OCI-LY1 (cell line): ENCODE results near the gene PRPS1.

Experiments
- H2AFZ ChIP-seq: fragments of 200-600 bp; sonication (generic), shearing (Covaris generic); 2 replicates; pipeline ENCODE4 v1.6.0; 2014; ENCODE audit warnings: antibody characterized with exemption, mild to moderate bottlenecking, low read length
- H3F3A ChIP-seq: fragments of 200-600 bp; sonication (generic), shearing (Covaris generic); 2 replicates; pipeline ENCODE4 v1.6.0; 2014; ENCODE audit warnings: mild to moderate bottlenecking, antibody characterized with exemption, low read length, moderate library complexity; ENCODE audit not compliant: insufficient read depth
- H3K27ac ChIP-seq: fragments of 200-600 bp; sonication (generic); 2 replicates; pipeline ENCODE4 v1.5.1; 2014; ENCODE audit warnings: low read length, mixed run types, mild to moderate bottlenecking, low read depth; ENCODE audit not compliant: poor library complexity, severe bottlenecking
- H3K27me3 ChIP-seq: fragments of 200-600 bp; sonication (generic); 2 replicates; pipeline ENCODE4 v1.6.0; 2014; ENCODE audit warnings: antibody characterized with exemption, mild to moderate bottlenecking, low read length, moderate library complexity; ENCODE audit not compliant: insufficient read depth
- H3K36me3 ChIP-seq: fragments of 200-600 bp; sonication (generic); 2 replicates; pipeline ENCODE4 v1.6.1; 2014; ENCODE audit warnings: mild to moderate bottlenecking, antibody characterized with exemption, low read length, moderate library complexity, mixed read lengths; ENCODE audit not compliant: insufficient read depth
- H3K4me1 ChIP-seq: fragments of 200-600 bp; sonication (generic); 2 replicates; pipeline ENCODE4 v1.5.1; 2014; ENCODE audit warnings: mild to moderate bottlenecking, low read length, moderate library complexity; ENCODE audit not compliant: insufficient read depth, severe bottlenecking
- H3K4me2 ChIP-seq: fragments of 200-600 bp; sonication (generic), shearing (Covaris generic); 2 replicates; pipeline ENCODE4 v1.6.1; 2014; ENCODE audit warnings: low read length
- H3K4me3 ChIP-seq: fragments of 200-600 bp; sonication (generic); 2 replicates; pipeline ENCODE4 v1.5.1; 2014; ENCODE audit warnings: low read length, low read depth, mild to moderate bottlenecking, mixed read lengths; ENCODE audit not compliant: poor library complexity, severe bottlenecking
- H3K79me2 ChIP-seq: fragments of 200-600 bp; shearing (Covaris generic); 2 replicates; pipeline ENCODE4 v1.6.1; 2016; ENCODE audit warnings: mixed run types, low read length, mixed read lengths; ENCODE audit not compliant: insufficient read depth
- H3K9ac ChIP-seq: fragments of 200-600 bp; sonication (generic), shearing (Covaris generic); 2 replicates; pipeline ENCODE4 v1.6.1; 2014; ENCODE audit warnings: mild to moderate bottlenecking, low read length, mixed read lengths
- H3K9me2 ChIP-seq: fragments of 200-600 bp; sonication (generic), shearing (Covaris generic); 2 replicates; pipeline ENCODE4 v1.6.1; 2014; ENCODE audit warnings: low read depth, mild to moderate bottlenecking, low read length, mixed read lengths
- H3K9me3 ChIP-seq: fragments of 200-600 bp; shearing (Covaris generic); 2 replicates; pipeline ENCODE4 v1.6.1; 2014; ENCODE audit warnings: low read length, mixed read lengths
- H4K20me1 ChIP-seq: fragments of 200-600 bp; sonication (generic), shearing (Covaris generic); 2 replicates; pipeline ENCODE4 v1.6.0; 2016; ENCODE audit warnings: mild to moderate bottlenecking, low read length; ENCODE audit not compliant: insufficient read depth
- CTCF ChIP-seq: fragments of 200-600 bp; sonication (generic), shearing (Covaris generic); IDR thresholded peaks from 2 replicates; pipeline ENCODE4 v1.5.1; 2017; ENCODE audit warnings: mild to moderate bottlenecking, antibody characterized with exemption, low read length, moderate library complexity, mixed read lengths
- EZH2 ChIP-seq: fragments of 200-600 bp; sonication (generic), shearing (Covaris generic); IDR thresholded peaks from 2 replicates; pipeline ENCODE4 v1.8.0; 2017; ENCODE audit warnings: borderline replicate concordance, mixed run types, mild to moderate bottlenecking, antibody characterized with exemption, low read length, moderate library complexity, mixed read lengths

The PRPS1 gene

DNA sequence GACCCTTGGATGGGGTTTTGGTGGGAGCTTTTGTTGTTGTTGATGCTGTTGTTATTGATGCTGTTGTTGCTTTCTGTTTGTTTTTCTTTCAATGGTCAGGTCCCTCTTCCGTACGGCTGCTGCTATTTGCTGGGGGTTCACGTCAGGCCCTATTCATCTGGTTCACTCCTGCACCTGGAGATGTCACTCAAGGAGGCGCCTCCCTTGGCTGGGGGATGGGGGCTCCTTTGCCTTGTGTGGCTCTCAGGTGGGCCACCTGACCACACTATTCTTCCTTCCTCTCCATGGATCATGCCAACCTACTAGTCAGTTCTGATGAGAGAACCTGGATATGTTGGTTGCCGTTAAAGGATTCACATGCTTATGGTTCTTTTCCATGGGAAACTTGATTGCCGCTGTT is 39.1 kb upstream of the PRPS1 start:
- no peaks in the 10 kb centered on the region for H4K20me1 ChIP-seq
- TF ChIP-seq EZH2: no peak
- no peak for TF ChIP-seq CTCF
- no peaks in the 10 kb centered on the region for H3K36me3 ChIP-seq
- no peaks in the 10 kb centered on the region for H3K4me1 ChIP-seq
- H3K27ac ChIP-seq: no peak overlapping the region
- no peak overlapping the region for H3K9ac ChIP-seq
- H3K4me2 ChIP-seq: no peak overlapping the region
- no peaks in the 10 kb centered on the region for H3F3A ChIP-seq
- no peaks in the 10 kb centered on the region for H3K9me3 ChIP-seq
- H3K79me2 ChIP-seq: no peaks in the 10 kb centered on the region
- H3K4me3 ChIP-seq: no peak overlapping the region
- no peak overlapping the region for H2AFZ ChIP-seq
- H3K27me3 ChIP-seq: no peaks in the 10 kb centered on the region
- H3K9me2 ChIP-seq: no peaks in the 10 kb centered on the region

GRCh38 chrX:107596651-107597050 is 31.7 kb upstream of the PRPS1 start:
- H3K79me2 ChIP-seq: no peaks in the 10 kb centered on the region
- H3K9me2 ChIP-seq: no peaks in the 10 kb centered on the region
- H3K9ac ChIP-seq: no peak overlapping the region
- H3K4me3 ChIP-seq: no peak overlapping the region
- H3K27me3 ChIP-seq: no peaks in the 10 kb centered on the region
- no peaks in the 10 kb centered on the region for H3F3A ChIP-seq
- H3K36me3 ChIP-seq: no peaks in the 10 kb centered on the region
- no peaks in the 10 kb centered on the region for H3K9me3 ChIP-seq
- H3K4me2 ChIP-seq: no peak overlapping the region
- no peaks in the 10 kb centered on the region for H4K20me1 ChIP-seq
- no peak overlapping the region for H2AFZ ChIP-seq
- no peak overlapping the region for H3K27ac ChIP-seq
- TF ChIP-seq CTCF (no peak), EZH2 (no peak)
- no peaks in the 10 kb centered on the region for H3K4me1 ChIP-seq

- H3F3A ChIP-seq: no peaks in the 10 kb centered on the region
Observed at GRCh38 chrX:107597264-107597663, 31.0 kb upstream of the PRPS1 start.

More at GRCh38 chrX:107597264-107597663, 31.0 kb upstream of the PRPS1 start:
- TF ChIP-seq CTCF (no peak), EZH2 (no peak)
- no peak overlapping the region for H3K9ac ChIP-seq
- H3K27ac ChIP-seq: no peak overlapping the region
- H3K27me3 ChIP-seq: no peaks in the 10 kb centered on the region
- no peaks in the 10 kb centered on the region for H3K79me2 ChIP-seq
- H3K4me1 ChIP-seq: no peaks in the 10 kb centered on the region
- H3K9me3 ChIP-seq: no peaks in the 10 kb centered on the region
- H3K9me2 ChIP-seq: no peaks in the 10 kb centered on the region
- no peaks in the 10 kb centered on the region for H4K20me1 ChIP-seq
- H2AFZ ChIP-seq: no peak overlapping the region
- H3K36me3 ChIP-seq: no peaks in the 10 kb centered on the region
- no peak overlapping the region for H3K4me3 ChIP-seq
- H3K4me2 ChIP-seq: no peak overlapping the region
